NCI-H187 (cell line): Measurements from ENCODE around the gene GNAI3.

Experiments
- DNase-seq, 2 experiments: peaks; one replicate each; lab custom pipeline; 2025; lab: John Stamatoyannopoulos, UW

GNAI3 gene

DNA sequence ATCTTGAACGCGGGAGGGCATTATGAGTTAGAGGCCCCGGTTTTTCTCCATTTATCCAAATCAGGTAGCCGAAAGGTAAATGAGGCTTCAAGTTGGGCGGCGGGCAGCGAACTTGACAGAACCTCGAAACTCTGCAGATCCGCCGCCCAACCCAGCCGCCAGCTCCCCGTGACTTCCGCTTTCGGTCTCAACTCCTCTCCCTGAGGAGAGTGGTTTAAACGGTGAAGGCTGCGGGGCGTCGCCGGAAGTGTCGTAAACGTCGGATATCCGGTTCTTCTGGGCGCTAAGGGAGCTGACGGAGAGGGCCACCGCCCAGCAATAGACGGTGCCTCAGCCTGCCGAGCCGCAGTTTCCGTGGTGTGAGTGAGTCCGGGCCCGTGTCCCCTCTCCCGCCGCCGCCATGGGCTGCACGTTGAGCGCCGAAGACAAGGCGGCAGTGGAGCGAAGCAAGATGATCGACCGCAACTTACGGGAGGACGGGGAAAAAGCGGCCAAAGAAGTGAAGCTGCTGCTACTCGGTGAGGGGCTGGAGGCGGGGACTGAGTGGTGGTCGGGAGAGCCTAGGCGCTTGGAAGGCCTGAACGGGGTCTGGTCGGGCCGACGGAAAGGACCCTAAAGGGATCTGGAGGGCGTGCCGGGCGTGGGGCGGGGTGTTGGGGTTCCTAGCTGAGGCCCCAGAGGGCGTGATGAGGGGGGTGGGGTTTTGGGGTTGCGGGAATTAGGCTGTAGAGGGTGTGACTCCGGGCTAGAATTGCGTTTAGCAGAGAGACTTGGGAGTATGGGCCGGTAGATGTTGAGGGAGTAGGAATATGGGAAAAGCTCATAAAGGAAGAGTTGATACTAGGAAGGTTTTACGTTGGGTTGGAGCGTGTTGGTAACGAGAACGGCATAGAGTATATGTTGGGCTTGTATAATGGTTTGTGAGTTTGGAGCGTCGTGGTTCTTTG lies at the start of gene GNAI3:
Gene GNAI3 (plus strand): TSS at position 295 of the 947 bp plus-strand sequence. CDS start 106 bp downstream, at position 401.
- DNase-seq, result peak; percentile 86 to 88

DNA sequence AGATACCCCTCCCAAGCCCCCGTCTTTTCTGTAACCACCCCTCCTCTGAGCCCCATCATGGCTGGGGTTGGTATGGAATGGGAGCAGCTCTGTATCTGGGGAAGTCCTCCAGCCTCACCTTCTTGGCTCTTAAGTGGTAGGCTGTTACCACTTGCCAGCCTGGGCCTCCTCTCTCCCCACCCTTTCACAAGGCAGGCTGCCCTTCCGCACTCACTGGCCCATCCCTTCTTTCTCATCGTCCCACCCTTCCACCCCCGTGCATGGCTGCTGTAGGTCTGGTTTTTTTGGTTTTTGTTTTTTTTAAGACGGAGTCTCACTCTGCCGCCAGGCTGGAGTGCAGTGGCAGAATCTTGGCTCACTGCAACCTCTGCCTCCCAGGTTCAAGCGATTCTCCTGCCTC lies 49.3 kb upstream of the GNAI3 start:
- DNase-seq, result no peak

DNA sequence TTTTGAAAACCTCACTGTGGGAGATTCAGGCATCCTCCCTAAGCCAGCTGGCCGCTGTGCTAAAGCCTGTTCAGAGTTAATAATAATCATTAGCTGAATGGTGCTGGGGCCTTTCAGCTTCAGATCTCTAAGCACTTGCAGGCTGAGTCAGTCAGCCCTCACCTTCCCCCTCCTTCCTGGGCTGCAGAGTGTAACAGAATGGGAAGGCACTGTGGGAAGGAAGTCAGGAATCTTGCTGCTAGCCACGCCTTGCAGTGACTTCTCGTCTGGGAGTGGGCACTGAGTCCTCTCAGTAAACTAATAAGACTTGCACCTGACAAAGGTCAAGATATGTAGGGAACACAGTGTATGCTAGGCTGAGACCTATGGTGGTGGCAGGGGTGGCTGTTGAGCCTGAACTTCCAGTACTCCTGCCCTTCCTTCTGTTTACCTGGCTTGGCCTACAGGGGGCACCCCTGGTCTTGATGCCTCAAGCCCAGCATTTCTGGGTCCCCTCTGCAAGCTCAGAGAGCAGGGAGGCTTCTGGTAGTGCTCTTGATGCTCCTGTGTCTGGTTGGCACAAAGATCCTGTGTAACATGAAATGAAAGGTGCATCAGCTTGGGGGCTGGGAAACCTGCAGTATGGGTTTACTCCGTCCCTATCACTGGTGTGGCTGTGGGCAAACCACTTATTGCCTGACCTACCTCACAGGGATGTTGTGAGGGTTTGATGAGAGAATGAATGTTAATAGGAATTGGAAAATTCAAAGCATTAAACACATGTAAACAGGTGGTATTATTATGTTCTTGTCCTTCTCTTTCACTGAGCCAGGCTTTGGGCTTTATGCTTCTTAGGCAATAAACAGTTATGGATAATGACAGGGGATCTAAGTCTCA lies 48.5 kb upstream of the GNAI3 start:
- no peak for DNase-seq

DNA sequence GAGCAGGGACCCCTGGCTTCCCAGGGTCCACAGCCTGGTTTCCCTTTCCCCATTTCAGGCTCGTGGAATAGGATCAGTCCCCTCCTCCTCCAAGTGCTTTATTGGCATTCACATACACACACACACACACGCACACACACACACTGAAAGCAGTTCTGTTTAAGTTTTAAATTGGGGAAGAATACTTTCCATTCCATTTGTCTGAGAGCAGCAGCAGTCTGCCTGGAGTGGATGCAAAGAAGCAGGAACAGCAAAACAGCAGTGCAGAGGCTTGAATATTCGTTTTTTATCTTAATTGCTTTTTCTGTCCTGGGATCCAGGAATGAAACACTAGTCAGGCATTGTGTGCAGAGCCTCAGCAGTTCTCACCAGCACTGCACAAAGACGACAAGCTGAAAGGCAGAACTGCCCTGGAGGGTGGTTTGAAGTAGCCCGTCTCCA lies 47.5 kb upstream of the GNAI3 start:
- DNase-seq, result no peak

DNA sequence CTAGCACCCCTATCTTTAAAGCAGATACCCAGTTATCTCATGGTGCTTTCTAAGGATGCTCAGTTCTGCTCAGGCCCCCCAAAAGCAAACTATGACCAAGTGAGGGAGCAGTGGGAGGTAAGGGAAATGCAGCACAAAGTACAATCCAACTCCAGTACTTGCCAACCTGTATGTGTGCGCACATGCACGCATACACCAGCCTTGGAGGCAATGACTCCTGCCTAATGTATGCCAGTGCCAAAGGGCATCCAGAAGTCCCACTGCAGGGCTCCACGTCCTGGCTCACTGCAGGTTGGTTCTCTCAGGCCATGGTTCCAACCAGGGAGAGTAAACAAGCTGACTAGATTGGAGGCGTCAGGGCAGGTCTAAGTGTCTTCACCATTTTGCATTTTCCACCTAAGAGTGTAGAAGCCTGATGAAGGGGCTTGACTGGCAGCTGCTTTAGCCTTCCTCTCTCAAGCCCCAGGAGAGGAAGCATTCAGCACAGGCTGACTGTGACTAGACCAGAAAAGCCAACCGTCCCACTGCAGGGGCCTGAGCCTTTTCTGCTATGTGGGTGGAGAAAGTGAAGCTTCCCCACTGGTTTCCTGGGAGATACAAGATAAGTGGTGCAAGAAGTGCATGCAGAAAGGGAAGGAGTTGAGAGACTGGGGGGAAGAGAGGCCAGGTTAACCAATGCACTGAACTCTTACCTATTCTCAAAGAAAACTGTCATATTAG lies 46.6 kb upstream of the GNAI3 start:
- no peak for DNase-seq

DNA sequence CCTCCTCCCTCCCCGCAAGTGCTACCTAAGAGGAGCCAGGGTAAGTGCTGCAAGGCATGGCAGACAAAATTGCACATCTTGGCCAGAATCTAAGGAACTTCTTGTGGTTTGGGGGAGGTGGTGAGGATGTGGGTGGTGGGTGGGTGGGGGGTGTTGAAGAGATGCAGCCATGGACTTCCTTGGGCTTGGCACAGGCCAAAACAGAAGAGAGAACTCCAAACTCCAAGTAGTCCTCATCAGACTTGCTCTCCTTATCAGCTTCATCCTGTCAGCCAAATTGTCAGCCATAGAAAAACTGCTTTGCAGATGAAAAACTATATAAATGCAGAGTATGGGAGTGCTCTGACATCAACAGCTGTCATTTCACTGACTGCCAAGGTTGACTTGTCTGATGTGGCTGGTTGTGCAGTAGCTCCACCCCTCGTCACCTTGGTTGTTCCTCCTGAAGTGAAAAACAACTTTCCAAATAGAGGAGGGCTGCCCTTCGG lies 46.0 kb upstream of the GNAI3 start:
- DNase-seq, result no peak

DNA sequence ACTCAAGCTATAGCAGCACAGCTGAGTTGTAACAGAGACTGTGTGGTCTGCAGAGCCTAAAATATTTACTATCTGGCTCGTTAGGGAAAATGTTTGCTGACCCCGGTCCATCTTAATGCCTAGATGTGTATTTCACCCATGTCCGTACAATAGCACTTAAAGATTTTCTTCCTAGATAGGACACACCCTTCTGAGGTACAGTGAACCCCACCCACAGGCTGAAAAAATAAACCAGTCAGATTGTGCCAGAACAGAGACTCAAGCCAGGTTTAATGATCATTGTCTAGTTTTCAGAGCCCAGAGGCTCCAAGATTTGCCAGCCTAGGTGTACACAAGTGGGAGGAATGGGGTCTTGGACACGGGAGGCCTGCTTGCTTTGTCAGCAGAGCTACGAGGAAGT lies 44.5 kb upstream of the GNAI3 start:
- DNase-seq, result no peak

DNA sequence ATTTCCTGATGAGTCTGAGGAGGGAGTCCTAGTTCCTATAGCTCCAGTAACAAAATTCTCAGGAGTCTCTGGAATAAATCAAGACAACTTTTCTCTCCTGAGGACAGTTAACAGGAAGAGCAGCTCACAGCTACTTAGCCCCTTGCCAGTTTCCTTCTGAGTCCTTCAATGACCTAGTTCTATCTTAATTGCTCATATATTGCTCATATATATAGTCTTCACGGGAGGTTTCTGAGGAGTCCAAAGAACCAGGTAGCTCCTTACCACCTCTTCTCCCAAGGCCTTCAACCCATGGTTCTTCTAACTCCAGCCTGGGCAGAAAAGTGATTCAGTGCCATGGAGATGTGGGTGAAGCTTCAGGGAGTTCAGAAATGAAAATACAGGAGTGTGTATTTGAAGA lies 43.4 kb upstream of the GNAI3 start:
- no peak for DNase-seq

DNA sequence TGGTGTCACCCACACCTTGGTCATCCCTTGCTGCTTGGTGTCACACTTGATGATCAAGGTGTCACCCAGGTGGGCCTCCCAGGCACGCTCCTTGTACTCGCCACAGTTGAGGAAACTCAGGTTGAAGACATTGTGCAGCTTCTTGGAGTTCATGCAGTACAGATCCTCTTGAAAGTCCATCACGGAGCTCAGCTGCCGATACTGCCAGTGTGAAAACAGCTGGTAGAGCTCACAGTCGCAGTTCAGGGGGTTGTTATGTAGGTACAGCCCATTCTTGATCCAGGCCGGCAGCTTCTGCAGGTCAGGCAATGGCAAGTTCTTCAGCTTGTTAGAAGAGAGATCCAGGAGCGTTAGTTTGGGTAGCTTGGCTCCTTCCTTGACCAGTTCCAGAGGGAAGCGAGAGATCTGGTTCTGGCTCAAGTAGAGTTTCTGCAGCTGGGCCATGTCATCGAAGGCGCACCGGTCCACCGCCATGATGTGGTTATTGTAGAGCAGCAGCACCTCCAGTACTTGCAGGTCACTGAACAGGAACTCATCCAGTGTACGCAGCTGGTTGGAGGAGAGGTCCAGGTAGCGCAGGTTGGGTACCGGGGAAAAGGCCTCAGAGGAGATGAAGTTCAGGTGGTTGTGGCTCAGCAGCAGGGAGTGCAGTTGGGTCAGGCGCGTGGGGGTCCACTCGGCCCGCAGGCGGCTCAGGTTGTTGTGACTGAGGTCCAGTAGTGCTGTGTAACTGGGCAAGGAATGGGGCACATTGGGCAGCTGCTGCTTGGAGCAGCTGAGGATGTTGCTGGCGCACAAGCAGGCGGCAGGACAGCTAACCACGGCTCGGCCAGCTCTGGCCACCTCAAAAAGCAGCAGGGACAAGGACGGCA lies 40.2 kb upstream of the GNAI3 start:
- DNase-seq, result no peak

DNA sequence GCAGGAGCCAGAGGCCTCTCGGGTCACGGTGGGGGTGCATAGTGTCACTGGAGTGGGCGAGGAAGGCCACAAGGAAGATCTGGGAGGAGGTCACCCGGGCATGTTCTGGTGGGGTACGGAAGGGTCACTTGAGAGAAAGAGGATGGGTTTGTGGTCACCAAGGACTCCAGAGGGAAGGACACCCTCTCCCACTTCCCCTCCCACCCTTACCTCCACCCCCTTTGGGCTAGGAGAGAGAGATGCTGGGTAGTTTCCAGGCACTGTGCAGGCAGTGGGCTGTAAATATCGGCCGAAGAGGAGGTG lies 39.6 kb upstream of the GNAI3 start:
- no peak for DNase-seq

DNA sequence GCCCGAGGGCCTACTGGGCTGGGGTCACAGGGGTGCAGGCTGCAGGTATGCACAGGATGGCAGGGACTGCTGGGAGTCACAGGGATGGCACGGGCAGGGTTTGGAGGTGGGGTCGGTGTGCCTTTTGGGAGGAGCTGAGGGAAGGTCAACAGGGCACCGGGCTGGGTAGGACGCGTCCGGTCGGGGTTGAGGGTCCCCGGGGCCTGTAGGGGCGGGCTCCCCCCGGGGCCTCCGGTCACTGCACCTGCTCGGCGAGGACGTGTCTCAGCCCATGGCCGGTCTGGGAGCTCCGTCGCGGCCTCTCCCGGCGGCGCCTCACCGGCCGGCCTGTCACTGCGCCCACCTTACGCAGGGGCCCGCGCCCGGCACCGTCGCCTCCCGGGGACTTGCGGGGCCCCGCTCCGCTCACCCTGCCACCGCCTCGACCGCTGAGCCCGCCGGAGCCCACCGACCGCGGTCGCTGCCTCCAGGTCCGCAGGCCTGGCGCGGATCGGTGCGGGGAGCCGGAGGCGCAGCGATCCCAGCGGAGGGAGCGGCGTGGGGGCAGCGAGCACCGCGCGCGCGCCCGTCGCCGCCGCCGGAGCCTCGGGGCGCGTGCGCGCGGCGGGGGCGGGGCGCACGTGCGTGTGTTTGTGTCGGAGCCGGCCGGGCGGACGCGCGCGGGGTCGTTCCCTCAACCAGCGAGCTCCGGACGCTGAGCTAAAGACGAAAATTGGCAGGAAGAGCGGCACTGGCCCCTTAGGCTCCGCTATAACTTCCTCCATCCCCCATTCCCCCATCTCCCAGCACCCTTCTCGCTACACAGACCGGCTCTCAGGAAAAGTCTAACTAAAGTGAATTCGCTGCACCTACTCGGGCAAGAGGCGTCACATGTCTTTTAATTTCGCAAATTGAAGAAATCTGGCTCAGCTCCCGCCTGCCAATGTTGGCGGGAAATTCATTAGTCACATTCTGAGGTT lies 39.0 kb upstream of the GNAI3 start, which contains the start of gene AMIGO1:
Gene AMIGO1 (minus strand): TSS at position 552 of the 959 bp plus-strand sequence. CDS start 815 bp downstream, outside the sequence.
- DNase-seq, result peak in 1 of 2 experiments; percentile 29

DNA sequence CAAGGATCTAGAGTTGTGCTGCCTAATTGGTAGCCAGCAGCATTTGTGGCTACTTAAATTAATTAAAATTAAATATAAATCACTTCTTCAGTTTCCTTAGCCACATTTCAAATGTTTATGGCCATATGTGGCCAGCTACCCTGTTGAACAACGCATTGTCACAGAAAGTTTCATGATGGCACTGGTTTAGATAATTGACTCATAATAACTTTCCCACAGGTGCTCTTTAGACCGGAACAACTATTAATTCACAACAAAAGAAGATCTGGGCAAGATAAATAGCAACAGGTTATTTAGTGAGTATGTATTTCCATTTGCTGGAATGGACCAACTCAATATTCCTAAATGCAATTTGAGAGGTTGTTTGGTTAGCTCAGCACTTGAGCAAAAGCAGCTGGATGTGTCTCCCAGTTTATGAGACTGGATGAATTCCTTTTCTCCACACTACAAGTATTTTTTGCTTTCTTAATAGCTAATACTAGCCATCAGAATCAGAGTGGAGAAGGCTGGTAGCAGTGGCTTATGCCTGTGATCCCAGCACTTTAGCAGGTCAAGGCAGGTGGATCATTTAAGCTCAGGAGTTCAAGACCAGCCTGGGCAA lies 35.2 kb upstream of the GNAI3 start:
- DNase-seq, result no peak

DNA sequence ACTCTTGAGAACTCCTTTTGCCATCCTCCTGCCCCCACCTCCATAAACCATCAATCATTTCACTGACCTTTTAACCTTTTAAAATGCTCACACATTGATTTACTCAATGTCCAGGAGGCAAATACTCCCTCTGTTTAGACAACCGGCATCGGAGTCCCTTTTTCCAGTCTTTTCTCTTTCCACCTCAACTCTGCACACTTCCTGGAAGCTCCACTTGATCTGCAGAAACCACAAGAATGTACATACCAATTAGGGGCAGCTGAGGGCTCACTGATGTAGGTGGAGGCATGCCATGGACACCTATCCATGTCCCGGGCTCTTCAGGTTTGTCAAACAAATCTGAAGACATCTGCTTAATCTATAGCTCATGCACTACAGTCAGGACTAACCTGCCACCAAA lies 33.6 kb upstream of the GNAI3 start:
- no peak for DNase-seq

DNA sequence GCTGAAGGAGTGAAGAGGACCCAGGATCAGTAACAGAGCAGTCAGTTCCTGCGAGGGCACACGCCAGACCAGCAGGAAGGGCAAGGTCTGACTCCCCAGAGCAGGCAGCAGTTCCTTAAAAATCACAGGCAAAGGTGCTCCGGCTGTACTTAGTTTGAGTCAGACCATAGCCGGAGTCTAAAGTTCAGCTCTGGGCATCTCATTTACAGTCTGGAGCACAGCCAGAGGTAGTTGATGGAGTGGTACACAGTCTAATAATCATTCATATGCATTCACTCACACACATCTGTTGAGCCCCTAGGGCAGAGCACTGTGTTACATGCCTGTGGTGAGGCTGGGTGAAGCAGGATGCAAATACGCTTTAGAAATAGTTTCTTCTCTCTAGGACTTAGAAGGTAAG lies 31.5 kb upstream of the GNAI3 start:
- DNase-seq, result no peak

DNA sequence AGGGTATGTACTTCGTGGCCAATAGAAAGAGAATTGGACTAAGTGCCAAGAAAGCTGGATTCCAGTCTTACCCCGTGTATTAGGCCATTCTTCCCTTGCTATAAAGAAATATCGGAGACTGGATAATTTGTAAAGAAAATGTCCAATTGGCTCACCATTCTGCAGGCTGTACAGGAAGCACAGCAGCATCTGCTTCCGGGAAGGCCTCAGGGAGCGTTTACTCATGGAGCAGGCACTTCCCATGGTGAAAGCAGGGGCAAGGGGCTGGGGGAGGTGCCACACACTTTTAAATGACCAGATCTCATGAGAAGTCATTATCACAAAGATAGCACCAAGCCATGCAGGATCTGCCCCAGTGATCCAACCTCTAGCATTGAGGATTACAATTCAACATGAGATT lies 31.1 kb upstream of the GNAI3 start:
- DNase-seq, result no peak

DNA sequence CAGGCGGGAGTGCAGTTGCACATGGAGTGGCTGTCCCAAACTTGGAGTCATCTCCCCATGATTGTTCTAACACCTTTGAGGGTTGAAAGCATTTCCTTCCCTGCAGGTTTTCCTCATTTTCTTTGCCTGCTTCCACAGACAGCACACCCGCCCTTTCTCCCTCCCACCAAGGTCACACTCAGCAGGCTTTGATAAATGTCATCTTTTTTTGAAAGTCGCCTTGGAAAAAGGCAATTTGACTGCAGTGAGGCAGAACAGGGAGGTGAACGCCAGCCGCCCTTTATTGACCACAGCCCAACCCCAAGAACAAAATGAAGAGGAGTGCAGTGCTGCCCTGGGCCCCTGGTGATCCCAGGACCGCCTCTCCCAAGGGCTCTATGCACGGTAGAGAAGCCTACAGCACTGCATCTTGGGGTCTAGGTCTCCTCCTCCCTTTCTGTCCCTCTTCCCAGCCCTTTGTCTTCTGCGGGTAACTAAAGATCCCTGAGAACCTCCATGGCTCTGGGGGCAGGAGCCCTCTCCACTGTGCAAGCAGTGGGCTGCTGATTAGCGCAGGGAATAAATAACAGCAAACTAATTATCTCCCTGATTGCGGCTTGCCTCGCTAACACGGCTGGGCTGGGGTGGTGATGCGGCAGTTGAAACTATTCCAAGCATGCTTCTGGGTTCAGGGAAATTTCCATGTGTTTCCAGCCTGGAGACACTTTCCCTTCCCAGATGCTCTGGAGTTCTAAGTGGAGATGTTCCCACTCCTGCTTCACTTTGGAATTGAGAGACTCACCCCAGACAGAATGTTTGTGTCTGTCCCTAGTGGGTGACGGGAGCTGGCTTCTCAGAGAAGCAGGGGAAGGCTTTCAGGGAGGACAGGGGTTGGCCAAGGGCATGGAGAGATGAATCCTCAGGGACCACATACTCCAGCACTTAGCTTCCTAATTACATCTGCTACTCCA lies 27.1 kb upstream of the GNAI3 start:
- no peak for DNase-seq

DNA sequence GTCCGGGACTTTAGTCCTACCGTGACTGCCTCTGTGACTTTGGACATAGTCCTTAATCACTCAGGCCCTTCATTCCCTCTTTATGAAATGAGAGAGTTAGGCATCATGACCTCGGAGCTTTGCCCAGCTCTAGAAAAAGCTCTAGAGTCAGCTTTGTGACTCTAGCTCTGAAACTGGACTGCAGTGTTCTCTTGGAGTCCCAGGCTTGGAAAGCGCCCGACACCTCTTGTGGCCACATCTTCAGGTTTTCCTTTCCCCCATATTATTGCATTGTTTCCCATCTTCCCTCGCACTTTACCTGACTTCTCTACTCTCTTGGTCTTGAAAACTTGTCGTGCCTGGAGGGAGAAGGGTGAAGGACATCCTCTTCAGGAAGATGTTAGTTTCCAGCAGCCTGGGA lies 26.4 kb upstream of the GNAI3 start:
- DNase-seq, result no peak

DNA sequence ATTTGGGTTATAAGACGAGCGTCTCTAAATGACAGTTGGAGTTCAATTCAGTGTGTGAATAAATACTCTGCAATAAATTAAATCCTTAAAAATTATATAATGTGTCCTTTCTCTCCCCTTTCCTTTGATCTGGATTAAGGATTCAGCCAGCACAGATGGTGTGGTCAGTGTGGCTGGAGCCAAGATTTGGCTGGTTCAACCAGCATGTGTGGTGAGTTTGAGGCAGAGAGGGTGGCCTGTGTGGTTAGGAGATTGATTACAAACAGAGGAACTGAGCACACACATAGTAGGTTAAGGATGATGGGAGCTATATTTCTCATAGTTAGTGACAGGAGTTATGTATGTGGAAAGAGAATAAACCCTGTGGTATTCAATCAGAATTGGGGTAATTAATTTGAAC lies 24.7 kb upstream of the GNAI3 start:
- DNase-seq, result no peak
